Brain pericyte (primary cell): ENCODE results near the gene FDX1.

Source experiments
- DNase-seq: peaks from one replicate; pipeline ENCODE4 v3.0.0-alpha.2; 2012; ENCODE audit warnings: low read depth, low spot score

FDX1 gene

DNA sequence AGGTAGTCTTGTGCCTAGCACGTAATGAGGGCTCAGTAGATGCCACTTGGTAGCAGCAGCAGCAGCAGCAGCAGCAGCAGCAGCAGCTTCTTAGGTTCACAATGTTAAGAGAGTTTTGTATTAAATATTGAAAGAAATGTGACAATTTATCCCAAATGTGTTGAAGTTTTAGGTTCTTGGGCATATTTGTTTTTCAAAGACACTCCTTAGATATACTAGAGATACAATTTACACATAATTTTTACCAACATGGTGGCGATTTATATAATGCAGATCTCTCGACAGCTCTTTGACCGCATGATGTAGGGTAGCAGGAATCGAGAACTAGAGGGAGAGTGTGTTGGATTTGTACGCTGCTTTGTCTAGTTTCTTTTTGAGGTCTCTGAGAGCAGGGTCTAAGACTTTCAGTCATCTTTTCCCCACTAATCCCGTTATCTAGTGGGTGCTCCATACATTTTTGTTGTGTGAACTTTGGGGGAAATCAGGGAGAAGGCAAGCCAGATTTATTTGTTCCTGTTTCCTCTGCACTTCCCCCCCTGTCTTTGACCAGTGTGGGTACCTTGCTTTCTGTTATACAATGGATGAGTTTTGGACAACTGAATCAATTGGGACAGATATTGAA lies 1.4 kb downstream of the FDX1 start:
- no peak for DNase-seq

DNA sequence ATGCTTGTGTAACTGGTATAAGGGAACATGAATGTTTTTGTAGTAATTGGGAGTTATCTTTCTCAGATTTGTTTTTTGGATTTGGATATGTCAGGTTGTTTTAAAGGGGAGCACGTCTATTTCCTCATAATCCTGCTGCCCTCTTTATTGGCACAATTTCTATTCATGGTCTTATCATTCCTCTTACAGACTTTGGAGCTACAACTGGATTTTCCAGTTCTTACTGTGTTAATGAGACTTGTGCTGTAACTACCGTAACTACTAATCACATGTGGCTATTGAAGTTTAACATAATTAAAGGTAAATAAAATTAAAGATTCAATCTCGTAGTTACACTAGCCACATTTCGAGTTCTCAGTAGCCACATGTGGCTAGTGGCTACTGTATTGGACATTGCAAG lies 1.9 kb downstream of the FDX1 start:
- no peak for DNase-seq

DNA sequence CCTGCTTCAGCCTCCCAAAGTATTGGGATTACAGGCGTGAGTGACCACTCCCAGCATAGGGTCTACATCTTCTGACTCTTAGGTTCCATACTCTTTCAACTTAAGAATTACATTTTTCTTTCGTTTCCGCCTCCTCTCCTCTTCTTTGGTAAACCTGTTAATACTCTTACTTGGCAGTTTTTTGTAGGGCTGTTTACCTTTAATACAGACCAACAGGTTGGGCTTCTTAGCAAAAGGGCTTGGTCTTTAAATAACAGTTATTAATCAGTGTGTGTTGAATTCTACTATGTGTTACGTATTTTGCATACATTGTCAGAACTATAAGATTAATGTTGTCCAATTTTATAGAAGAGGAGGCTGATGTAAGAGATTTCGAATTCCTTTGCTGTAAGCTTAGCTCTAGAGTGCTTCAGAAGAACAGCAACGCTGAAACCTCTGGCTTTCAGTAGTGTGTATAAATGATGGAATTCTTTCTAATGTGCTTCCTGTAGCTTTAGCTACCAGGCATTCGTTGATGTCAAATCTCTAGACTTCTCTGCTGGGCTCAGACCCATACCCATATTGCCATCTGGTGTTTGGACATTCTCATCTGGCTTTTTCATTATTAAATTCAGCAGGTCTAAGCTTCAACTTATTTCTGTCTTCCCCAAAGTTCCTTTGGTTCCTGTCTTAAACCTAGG lies 3.1 kb downstream of the FDX1 start:
- DNase-seq = no peak

- DNase-seq = no peak
Measured at GRCh38 chr11:110433393-110434333, 3.9 kb downstream of the FDX1 start.

DNA sequence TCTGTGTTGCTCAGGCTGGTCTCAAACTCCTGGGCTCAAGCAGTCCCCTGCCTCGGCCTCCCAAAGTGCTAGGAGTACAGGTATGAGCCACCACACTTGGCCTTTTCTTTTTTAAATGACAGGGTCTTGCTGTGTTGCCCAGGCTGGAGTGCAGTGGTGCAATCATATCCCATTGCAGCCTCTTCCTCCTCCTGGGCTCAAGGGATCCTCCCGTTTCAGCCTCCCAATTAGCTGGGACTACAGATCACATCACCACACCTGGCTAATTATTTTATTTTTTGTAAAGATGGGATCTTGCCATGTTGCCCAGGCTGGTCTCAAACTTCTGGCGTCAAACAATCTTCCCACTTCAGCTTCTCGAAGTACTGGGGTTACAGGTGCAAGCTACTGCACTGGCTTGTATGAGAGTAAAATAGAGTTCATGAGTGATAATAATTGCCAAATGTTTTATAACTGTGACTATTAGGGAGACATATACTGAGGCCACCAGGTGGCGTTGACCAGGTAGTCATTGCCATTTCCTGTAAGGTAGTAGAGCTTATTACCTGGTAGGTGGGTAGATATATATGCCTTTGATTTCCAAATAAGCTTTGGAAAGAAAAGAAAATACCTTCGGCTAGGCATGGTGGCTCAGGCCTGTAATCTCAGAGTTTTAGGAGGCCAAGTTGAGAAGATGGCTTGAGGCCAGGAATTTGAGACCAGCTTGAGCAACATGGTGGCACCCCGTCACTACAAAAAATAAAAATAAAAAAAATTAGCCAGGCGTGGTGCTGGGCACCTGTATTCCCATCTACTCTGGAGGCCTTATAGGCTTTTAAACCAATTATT lies 5.4 kb downstream of the FDX1 start:
- DNase-seq = no peak

DNA sequence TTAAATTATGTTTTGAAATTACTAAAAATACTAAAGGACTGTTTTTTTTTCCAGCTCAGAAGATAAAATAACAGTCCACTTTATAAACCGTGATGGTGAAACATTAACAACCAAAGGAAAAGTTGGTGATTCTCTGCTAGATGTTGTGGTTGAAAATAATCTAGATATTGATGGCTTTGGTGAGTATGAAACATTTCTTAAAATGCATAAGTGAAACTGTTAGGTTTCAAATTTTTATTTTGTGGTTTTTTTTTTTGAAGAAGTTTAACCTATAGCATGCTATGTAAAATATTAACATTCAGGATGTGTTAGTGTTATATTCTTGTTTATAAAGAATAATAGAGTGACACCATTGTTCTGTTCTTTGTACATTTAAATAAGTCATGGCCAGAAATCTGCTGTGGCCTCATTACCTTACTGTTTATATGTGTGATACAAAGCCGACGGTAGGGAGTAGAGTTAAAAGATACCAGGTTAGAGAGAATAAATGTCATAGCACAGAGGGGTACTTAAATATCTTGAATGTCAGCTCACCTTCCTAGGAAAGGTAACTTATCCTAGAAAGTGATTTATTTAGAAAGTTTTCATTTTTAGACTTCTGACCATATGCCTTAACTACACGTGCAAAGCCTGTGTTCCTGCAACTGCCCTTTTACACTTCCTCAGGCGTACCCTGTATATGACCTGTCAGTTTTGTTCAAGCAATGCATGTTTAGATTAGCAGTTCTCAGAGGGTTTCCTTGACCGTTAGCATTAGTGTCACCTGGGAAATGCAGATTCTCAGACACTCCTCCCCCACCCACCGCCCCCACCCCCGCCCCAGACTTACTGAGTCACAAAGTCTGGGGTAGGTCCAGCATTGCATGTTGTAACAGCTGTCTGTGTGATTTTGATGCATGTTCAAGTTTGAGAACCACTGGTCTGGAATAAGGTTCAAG lies 6.3 kb downstream of the FDX1 start:
- DNase-seq = no peak

DNA sequence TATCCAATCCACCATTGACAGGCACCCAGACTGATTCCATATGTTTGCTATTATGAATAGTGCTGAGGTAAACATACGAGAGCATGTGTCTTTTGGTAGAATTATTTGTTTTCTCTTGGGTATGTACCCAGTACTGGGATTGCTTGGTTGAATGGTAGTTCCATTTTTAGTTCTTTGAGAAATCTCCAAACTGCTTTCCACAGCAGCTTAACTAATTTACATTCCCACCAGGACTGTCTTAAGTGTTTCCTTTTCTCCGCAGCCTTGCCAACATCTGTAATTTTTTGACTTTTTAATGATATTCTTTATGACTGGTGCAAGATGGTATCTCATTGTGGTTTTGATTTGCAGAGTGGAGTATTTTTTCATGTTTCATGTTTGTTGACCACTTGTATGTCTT lies 8.3 kb downstream of the FDX1 start:
- DNase-seq = no peak

DNA sequence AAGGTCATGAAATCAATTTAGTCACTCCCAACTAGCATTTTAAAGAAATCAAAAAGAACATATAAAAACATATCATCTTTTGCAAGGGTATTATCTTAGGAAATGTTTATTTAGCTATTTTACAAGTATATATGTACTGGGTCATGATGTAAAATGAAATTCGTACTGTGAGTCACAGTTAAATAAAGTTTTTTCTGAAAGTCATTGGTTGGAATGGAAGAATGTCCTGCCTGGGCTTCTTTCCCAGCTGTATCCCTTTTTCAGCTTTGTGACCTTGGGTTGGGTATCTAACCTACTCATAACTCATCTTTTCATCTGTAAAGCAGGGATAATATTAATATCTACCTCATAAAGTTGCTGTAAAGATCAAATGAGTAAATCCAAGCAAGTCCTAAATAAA lies 15.7 kb downstream of the FDX1 start:
- no peak for DNase-seq

GRCh38 chr11:110446061-110446460 lies 16.3 kb downstream of the FDX1 start:
- DNase-seq = no peak

GRCh38 chr11:110446594-110446993 lies 16.8 kb downstream of the FDX1 start:
- no peak for DNase-seq

- no peak for DNase-seq
Measured at GRCh38 chr11:110447343-110447742, 17.6 kb downstream of the FDX1 start.

- DNase-seq = no peak
Measured at GRCh38 chr11:110447897-110448745, 18.4 kb downstream of the FDX1 start.

DNA sequence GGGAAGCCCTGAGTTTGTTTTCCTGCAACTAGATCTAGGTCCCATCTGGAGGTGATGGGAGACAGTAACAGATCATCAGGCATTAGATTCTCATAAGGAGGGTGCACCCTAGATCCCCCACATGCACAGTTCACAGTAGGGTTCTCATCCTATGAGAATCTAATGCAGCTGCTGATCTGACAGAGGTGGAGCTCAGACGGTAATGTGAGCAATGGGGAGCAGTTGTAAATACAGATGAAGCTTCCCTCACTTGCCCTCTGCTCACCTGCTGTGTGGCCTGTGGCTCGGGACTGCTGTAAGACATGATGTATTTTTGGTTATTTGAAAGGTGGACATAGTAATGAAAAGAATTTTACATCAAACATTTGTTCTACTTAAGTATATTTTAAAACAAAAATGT lies 20.5 kb downstream of the FDX1 start:
- no peak for DNase-seq

- DNase-seq = no peak
Measured at GRCh38 chr11:110452720-110453119, 23.0 kb downstream of the FDX1 start.

- no peak for DNase-seq
Measured at GRCh38 chr11:110453684-110454354, 24.1 kb downstream of the FDX1 start.

- no peak for DNase-seq
Measured at GRCh38 chr11:110454609-110455008, 24.9 kb downstream of the FDX1 start.

GRCh38 chr11:110455718-110456117 lies 26.0 kb downstream of the FDX1 start:
- DNase-seq = no peak

- no peak for DNase-seq
Measured at GRCh38 chr11:110463153-110463552, 33.4 kb downstream of the FDX1 start.

- no peak for DNase-seq
Measured at GRCh38 chr11:110465231-110465630, 35.5 kb downstream of the FDX1 start.
